GM12873 (cell line): ENCODE results near the gene INTS13.

ENCODE experiments used
- TF ChIP-seq, protein P1 (sequence below): IDR thresholded peaks from 2 replicates; pipeline ENCODE4 v1.5.1; 2012; ENCODE audit warnings: low read depth, mild to moderate bottlenecking, moderate library complexity, low read length, control low read depth; ENCODE audit not compliant: insufficient read depth; ENCODE audit errors: missing control alignments

Gene INTS13

DNA sequence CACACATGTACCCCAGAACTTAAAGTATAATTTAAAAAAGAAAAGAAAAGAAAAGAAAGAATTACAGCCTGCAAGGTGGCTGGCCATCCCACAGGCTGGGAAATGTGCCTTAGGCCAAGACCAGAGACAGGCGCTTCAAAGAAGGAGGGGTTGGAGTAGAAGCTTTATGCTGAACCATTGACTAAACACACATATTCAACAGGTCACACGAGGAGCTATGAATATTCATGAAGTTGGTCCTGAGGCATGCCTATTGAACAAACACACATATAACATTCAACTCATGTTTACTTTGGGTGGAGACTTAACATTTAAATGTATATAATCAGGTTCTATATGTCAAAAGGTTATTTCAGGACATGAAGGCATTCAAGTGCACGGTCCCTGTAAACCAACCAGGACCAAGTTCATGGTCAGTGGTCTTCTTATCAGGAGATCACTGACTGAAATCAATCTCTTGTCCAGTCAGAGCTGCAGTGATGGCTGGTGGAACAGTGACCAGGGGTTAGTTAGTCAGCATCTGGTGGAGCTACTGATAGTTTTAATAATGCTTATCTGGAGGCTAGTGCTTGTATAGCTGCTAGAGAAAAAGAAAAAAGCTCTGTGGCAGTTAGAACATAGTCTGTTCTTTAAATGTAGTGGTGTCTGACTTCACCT is 69.2 kb downstream of the INTS13 start:
- TF ChIP-seq, protein P1, sequence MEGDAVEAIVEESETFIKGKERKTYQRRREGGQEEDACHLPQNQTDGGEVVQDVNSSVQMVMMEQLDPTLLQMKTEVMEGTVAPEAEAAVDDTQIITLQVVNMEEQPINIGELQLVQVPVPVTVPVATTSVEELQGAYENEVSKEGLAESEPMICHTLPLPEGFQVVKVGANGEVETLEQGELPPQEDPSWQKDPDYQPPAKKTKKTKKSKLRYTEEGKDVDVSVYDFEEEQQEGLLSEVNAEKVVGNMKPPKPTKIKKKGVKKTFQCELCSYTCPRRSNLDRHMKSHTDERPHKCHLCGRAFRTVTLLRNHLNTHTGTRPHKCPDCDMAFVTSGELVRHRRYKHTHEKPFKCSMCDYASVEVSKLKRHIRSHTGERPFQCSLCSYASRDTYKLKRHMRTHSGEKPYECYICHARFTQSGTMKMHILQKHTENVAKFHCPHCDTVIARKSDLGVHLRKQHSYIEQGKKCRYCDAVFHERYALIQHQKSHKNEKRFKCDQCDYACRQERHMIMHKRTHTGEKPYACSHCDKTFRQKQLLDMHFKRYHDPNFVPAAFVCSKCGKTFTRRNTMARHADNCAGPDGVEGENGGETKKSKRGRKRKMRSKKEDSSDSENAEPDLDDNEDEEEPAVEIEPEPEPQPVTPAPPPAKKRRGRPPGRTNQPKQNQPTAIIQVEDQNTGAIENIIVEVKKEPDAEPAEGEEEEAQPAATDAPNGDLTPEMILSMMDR = no peak

DNA sequence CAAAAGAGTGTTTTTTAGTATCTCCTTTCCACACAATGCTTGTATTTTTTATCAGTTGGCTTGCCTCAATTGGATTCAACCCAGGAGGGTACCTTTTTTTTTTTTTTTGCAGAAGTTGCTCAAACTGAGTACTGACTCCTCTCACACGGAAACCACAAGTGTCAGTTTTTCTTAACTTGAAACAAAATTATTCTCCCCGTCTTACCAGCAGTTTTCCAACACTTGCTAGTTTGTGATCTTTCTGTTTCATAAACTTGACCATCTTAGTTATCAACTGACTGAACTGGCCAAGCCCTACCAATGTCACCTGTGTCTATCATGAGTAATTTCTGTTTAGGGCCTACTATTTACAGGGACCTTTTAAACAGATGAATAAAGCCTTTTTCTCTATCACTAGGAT is 70.7 kb downstream of the INTS13 start:
- TF ChIP-seq, protein P1 = no peak

DNA sequence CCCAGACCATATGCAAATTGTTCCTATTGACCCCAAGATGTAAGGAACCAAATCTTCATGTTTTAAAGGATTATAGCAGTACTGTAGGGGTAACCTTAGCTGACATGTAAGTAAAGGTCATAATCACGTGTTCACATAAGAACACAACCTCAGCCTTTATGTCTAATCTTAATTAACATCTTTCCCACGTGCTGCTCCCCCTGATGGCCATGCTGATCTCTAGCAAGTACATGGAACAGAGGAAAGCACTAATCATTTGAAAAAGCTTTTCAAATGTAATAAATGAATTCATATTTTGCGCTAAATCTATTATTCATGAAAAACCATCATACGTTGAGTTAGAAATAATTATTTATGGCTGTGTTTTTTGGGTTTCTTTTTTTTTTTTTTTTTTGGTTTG is 74.3 kb downstream of the INTS13 start:
- TF ChIP-seq, protein P1 = peak; percentile 37

DNA sequence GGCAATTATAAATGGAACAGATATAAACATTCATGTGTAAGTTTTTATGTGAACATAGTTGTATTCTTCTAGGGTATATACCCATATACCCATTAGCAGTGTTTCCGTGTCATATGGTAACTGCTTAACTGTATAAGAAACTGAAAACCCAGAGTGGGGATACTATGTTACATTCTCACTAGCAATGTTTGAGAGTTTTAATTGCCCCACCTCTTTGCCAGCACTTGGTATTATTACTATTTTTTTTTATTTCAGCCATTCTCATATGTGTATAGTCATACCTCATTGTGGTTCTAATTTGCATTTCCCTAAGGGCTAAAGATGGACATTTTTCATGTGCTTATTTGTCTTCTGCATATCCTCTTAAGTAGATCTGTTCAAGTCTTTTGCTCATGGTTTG is 76.1 kb downstream of the INTS13 start:
- TF ChIP-seq, protein P1 = no peak

DNA sequence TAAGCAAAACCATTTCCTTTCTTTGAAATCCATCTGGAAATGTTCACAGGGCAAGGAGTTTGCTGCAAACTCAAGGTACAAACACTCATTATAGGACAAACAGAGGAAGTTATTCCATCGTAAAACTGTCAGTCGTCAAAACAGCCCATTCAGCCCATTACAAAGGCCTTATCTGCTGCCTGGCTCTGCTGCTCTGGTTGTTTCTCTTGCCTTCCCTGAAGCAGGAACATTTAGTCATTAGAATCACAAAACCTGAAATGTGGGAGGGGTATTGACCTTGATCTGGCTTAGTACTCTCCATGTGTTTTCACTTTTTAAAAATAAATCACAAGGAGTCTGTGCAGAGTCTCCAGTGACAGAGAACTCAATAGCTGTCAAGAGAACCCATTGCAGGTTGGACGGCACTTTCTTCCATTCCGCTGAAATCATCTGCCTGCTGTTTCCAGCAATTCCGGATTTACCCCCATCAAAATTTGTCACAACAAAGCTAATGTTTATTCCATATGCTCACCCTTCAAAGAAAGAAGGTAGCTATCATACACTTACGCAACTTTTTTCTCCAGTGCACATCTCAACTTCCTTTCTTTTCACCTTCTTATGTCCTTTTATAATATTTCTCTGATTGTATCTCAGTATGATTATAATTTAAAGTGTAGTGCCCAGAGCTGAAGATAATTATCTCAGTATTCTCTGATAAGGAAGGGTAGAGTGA is 80.2 kb downstream of the INTS13 start:
- TF ChIP-seq, protein P1 = no peak

DNA sequence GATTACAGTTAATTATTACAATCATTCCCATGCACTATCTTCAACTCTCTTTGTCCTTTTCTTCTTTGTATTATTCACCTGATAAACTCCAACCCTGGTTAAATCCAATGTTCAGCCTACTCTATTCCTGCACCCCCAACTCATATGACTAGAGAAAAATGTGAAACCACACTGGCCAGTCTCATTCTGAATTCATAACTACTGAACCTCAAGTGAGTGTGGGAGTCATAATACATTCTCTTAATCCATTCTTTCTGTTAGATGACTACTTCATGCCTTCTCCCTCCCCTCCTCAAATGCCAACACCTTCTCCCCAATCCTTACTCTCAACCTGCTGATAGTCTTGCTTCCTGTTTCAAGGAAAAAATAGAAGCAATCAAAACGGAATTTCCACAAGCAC is 82.4 kb downstream of the INTS13 start:
- TF ChIP-seq, protein P1 = no peak
